PC-3 (cell line): ENCODE data around the gene TMEM254. TPM values are rescaled to one million over a fixed set of nuclear protein-coding genes. Genes with fewer than 3 reads are reported as not detected.
A peak's percentile ranks its signal among the peaks of the same experiment; 100 is the strongest.

Source experiments
- ATAC-seq: fragments of 200-7000 bp; cut with Tn5 transposase; 2 replicates; pipeline ENCODE4 v1.9.1; 2020; ENCODE audit warnings: mild to moderate bottlenecking, moderate library complexity
- BruUV-seq: library from RNA; stranded (reverse); fragments of 400-500 nt; replicated peaks from 2 replicates; lab custom pipeline; 2021; lab: Mats Ljungman, UMichigan
- CTCF ChIA-PET: fragments of 300-600 bp; sonication (Branson Sonifier 250); formaldehyde crosslinking; loops from one replicate; lab custom pipeline; 2022; ENCODE audit warnings: antibody characterized with exemption; lab: Charles Lee
- POLR2A ChIA-PET: fragments of 300-600 bp; sonication (Branson Sonifier 250); formaldehyde crosslinking; loops from one replicate; lab custom pipeline; 2022; ENCODE audit warnings: antibody characterized with exemption; ENCODE audit not compliant: unreplicated experiment; lab: Charles Lee
- DNase-seq: peaks from one replicate; pipeline ENCODE4 v3.0.0-alpha.2; 2015
- H2AFZ ChIP-seq: fragments of 300-600 bp; sonication (generic); 2 replicates; pipeline ENCODE4 v1.6.0; 2016; ENCODE audit warnings: antibody characterized with exemption, low read length
- H3F3A ChIP-seq: fragments of 300-600 bp; sonication (generic); one replicate; pipeline ENCODE4 v1.6.0; 2017; ENCODE audit warnings: antibody characterized with exemption, low read length, control low read depth, mild to moderate bottlenecking; ENCODE audit not compliant: unreplicated experiment
- H3K27ac ChIP-seq: fragments of 300-600 bp; sonication (generic); 2 replicates; pipeline ENCODE4 v1.5.1; 2016; ENCODE audit warnings: mild to moderate bottlenecking, low read length
- H3K27me3 ChIP-seq: fragments of 300-600 bp; sonication (generic); 2 replicates; pipeline ENCODE4 v1.6.1; 2016; ENCODE audit warnings: low read length, mixed read lengths
- H3K36me3 ChIP-seq: fragments of 300-600 bp; sonication (generic); 2 replicates; pipeline ENCODE4 v1.6.1; 2016; ENCODE audit warnings: low read depth, mixed run types, low read length, mixed read lengths
- H3K4me1 ChIP-seq: fragments of 300-600 bp; sonication (generic); 2 replicates; pipeline ENCODE4 v1.5.1; 2016; ENCODE audit warnings: low read length; ENCODE audit not compliant: insufficient read depth
- H3K4me2 ChIP-seq: fragments of 300-600 bp; sonication (generic); 2 replicates; pipeline ENCODE4 v1.6.0; 2016; ENCODE audit warnings: low read length
- H3K4me3 ChIP-seq: fragments of 300-600 bp; sonication (generic); 2 replicates; pipeline ENCODE4 v1.5.1; 2016; ENCODE audit warnings: mild to moderate bottlenecking, low read length, mixed read lengths
- H3K79me2 ChIP-seq: fragments of 300-600 bp; sonication (generic); 2 replicates; pipeline ENCODE4 v1.6.1; 2017; ENCODE audit warnings: low read length, mixed read lengths
- H3K9ac ChIP-seq: fragments of 300-600 bp; sonication (generic); 2 replicates; pipeline ENCODE4 v1.6.0; 2016; ENCODE audit warnings: mild to moderate bottlenecking, low read length
- H3K9me2 ChIP-seq: fragments of 300-600 bp; sonication (generic); replicated peaks from 2 replicates; pipeline ENCODE4 v1.6.1; 2016; ENCODE audit warnings: mixed run types, low read length, mixed read lengths
- H3K9me3 ChIP-seq: fragments of 300-600 bp; sonication (generic); 2 replicates; pipeline ENCODE4 v1.6.1; 2016; ENCODE audit warnings: low read length, mixed read lengths
- H4K20me1 ChIP-seq: fragments of 300-600 bp; sonication (generic); 2 replicates; pipeline ENCODE4 v1.6.1; 2016; ENCODE audit warnings: low read length, mixed read lengths
- CTCF ChIP-seq: fragments of 300-600 bp; sonication (generic); conservative IDR thresholded peaks from 2 replicates; pipeline ENCODE4 v1.5.1; 2017; ENCODE audit warnings: antibody characterized with exemption, low read depth, mild to moderate bottlenecking, low read length
- EZH2 ChIP-seq: fragments of 300-600 bp; sonication (generic); IDR thresholded peaks from one replicate; pipeline ENCODE4 v1.6.1; 2017; ENCODE audit warnings: antibody characterized with exemption, mild to moderate bottlenecking, low read length; ENCODE audit not compliant: unreplicated experiment
- EZH2phosphoT487 ChIP-seq: fragments of 300-600 bp; sonication (generic); IDR thresholded peaks from 2 replicates; pipeline ENCODE4 v1.6.1; 2018; ENCODE audit warnings: mild to moderate bottlenecking, antibody characterized with exemption, low read length, borderline replicate concordance
- intact Hi-C: fragments of 100-400 bp; cut with micrococcal nuclease; formaldehyde crosslinking; loops from 2 replicates; pipeline ENCODE4 v1.9.0; 2023
- total RNA-seq: library from RNA; depleted of rRNA; stranded (reverse); fragments of >200 nt; gene quantifications from 2 replicates; pipeline ENCODE4 v1.2.3, GENCODE V29; 2014

Gene TMEM254
- total RNA-seq, 1 experiment from 2014 or later: 68.3 TPM

GRCh38 chr10:80104066-80104926 is 25.8 kb downstream of the TMEM254 start:
- H3K27ac ChIP-seq: no peak overlapping the region
- no peaks in the 10 kb centered on the region for H3K9me2 ChIP-seq
- ATAC-seq (peak; percentile 55), DNase-seq (peak; percentile 62)
- POLR2A ChIA-PET: interaction anchor here (0.6 kb wide), 1 partner anchor 80 kb away, joined by 18 read pairs; no protein-coding TSS in a partner anchor
- no peak overlapping the region for H3K4me3 ChIP-seq
- no peaks in the 10 kb centered on the region for H3K79me2 ChIP-seq
- CTCF ChIA-PET: no interaction called here
- no peak for TF ChIP-seq EZH2phosphoT487
- no peak for TF ChIP-seq CTCF
- TF ChIP-seq EZH2: no peak
- H3K9me3 ChIP-seq: peaks cover 14% of the 10 kb centered on the region
- H3K9ac ChIP-seq: no peak overlapping the region
- intact Hi-C loops: loop anchor here (2.0 kb wide), 1 partner anchor 15 kb away; no protein-coding TSS in a partner anchor
- peaks cover 23% of the 10 kb centered on the region for H3K4me1 ChIP-seq
- H3K36me3 ChIP-seq: peaks cover 12% of the 10 kb centered on the region; the same call in 1 of the 2 replicates
- peak overlapping the region; percentile 3; the same call in 1 of the 2 replicates for H2AFZ ChIP-seq
- no peaks in the 10 kb centered on the region for H3F3A ChIP-seq
- H3K27me3 ChIP-seq: no peaks in the 10 kb centered on the region
- BruUV-seq: no TSS peak
- H3K4me2 ChIP-seq: no peak overlapping the region
- H4K20me1 ChIP-seq: no peaks in the 10 kb centered on the region

DNA sequence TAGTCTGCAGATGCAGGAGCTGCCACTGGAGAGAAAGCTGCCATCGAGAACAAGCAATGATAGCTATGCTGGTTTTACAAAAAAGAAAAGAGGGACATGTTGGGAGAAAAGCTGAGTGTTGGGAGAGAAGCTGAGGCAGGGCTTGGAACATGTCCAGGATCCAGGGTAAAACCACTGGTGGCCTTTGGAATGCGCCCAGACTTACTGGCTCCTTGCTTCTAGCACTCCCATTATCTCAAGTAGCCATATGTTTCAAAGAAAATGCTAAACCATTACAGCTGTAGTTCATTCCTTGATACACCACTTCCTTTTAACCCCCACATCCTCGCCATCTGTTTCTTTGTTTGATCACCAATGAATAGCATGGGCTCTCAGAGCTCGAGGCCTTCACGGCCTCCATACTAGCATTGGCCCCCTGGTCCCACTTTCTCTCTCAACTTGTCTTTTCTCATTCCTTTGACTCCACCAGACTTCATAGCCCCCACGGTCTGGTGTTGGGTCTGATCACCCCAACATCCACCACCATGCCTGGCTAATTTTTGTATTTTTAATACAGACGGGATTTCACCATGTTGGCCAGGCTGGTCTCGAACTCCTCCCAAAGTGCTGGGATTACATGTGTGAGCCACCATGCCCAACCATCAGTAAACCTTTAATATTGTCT is 30.2 kb downstream of the TMEM254 start:
- no peak for ATAC-seq
- intact Hi-C loops: no loop called here
- Histone ChIP-seq H3K4me2 (no peak overlapping the region), H3F3A (no peaks in the 10 kb centered on the region), H3K9me3 (peaks cover 19% of the 10 kb centered on the region), H3K79me2 (no peaks in the 10 kb centered on the region), H3K4me1 (peaks cover 13% of the 10 kb centered on the region; the same call in 1 of the 2 replicates), H3K36me3 (peaks cover 12% of the 10 kb centered on the region; the same call in 1 of the 2 replicates), H3K27me3 (no peaks in the 10 kb centered on the region), H3K27ac (no peak overlapping the region), H4K20me1 (no peaks in the 10 kb centered on the region), H3K4me3 (no peak overlapping the region; the same call in 1 of the 2 replicates), H3K9me2 (no peaks in the 10 kb centered on the region), H2AFZ (no peak overlapping the region), H3K9ac (no peak overlapping the region)
- TF ChIP-seq EZH2phosphoT487: no peak
- TF ChIP-seq CTCF: no peak
- TF ChIP-seq EZH2: no peak
- ChIA-PET POLR2A (interaction anchor here (0.5 kb wide), 1 partner anchor 41 kb away, joined by 11 read pairs; no protein-coding TSS in a partner anchor), CTCF (no interaction called here)
- DNase-seq: no peak
- BruUV-seq: no TSS peak
